ENCODE results near the gene FGF23.
"Not testable (repeated sequence)": the region's sequence is repeated elsewhere in the genome, so short reads cannot be mapped to it uniquely, and the experiment has no call there.

FGF23 gene

GRCh38 chr12:4379405-4379804 is at the start of gene FGF23:
Gene FGF23 (minus strand): TSS chr12:4379712. CDS start chr12:4379582, 130 bp downstream.
- in situ Hi-C loops (cut with MboI; ENCODE audit: low sequenced_read_pairs) = no loop called here

- in situ Hi-C loops (cut with MboI; ENCODE audit: low sequenced_read_pairs) = no loop called here
Measured at GRCh38 chr12:4424422-4424821, 44.9 kb upstream of the FGF23 start.

- in situ Hi-C loops (cut with MboI; ENCODE audit: low sequenced_read_pairs) = no loop called here
Measured at GRCh38 chr12:4423528-4424195, 44.1 kb upstream of the FGF23 start.

- in situ Hi-C loops (cut with MboI; ENCODE audit: low sequenced_read_pairs) = no loop called here
Measured at GRCh38 chr12:4422985-4423384, 43.5 kb upstream of the FGF23 start.

GRCh38 chr12:4421590-4422031 is 42.1 kb upstream of the FGF23 start:
- in situ Hi-C loops (cut with MboI; ENCODE audit: low sequenced_read_pairs) = no loop called here

- in situ Hi-C loops (cut with MboI; ENCODE audit: low sequenced_read_pairs) = no loop called here
Measured at GRCh38 chr12:4420138-4420670, 40.7 kb upstream of the FGF23 start.

- in situ Hi-C loops (cut with MboI; ENCODE audit: low sequenced_read_pairs) = no loop called here
Measured at GRCh38 chr12:4418913-4419312, 39.4 kb upstream of the FGF23 start.

- in situ Hi-C loops (cut with MboI; ENCODE audit: low sequenced_read_pairs) = no loop called here
Measured at GRCh38 chr12:4417936-4418335, 38.4 kb upstream of the FGF23 start.

- in situ Hi-C loops (cut with MboI; ENCODE audit: low sequenced_read_pairs) = no loop called here
Measured at GRCh38 chr12:4417455-4417854, 37.9 kb upstream of the FGF23 start.

GRCh38 chr12:4416276-4416675 is 36.8 kb upstream of the FGF23 start:
- in situ Hi-C loops (cut with MboI; ENCODE audit: low sequenced_read_pairs) = no loop called here

- in situ Hi-C loops (cut with MboI; ENCODE audit: low sequenced_read_pairs) = no loop called here
Measured at GRCh38 chr12:4412465-4412864, 33.0 kb upstream of the FGF23 start.

- in situ Hi-C loops (cut with MboI; ENCODE audit: low sequenced_read_pairs) = no loop called here
Measured at GRCh38 chr12:4412056-4412455, 32.5 kb upstream of the FGF23 start.

- in situ Hi-C loops (cut with MboI; ENCODE audit: low sequenced_read_pairs) = no loop called here
Measured at GRCh38 chr12:4407136-4407535, 27.6 kb upstream of the FGF23 start.

- in situ Hi-C loops (cut with MboI; ENCODE audit: low sequenced_read_pairs) = not testable (repeated sequence)
Measured at GRCh38 chr12:4404877-4405637, 25.5 kb upstream of the FGF23 start.

GRCh38 chr12:4402996-4403395 is 23.5 kb upstream of the FGF23 start:
- in situ Hi-C loops (cut with MboI; ENCODE audit: low sequenced_read_pairs) = no loop called here

GRCh38 chr12:4401117-4401516 is 21.6 kb upstream of the FGF23 start:
- in situ Hi-C loops (cut with MboI; ENCODE audit: low sequenced_read_pairs) = no loop called here

GRCh38 chr12:4395818-4396217 is 16.3 kb upstream of the FGF23 start:
- in situ Hi-C loops (cut with MboI; ENCODE audit: low sequenced_read_pairs) = no loop called here

GRCh38 chr12:4393211-4393610 is 13.7 kb upstream of the FGF23 start:
- in situ Hi-C loops (cut with MboI; ENCODE audit: low sequenced_read_pairs) = no loop called here

- in situ Hi-C loops (cut with MboI; ENCODE audit: low sequenced_read_pairs) = no loop called here
Measured at GRCh38 chr12:4392223-4392742, 12.8 kb upstream of the FGF23 start.

- in situ Hi-C loops (cut with MboI; ENCODE audit: low sequenced_read_pairs) = no loop called here
Measured at GRCh38 chr12:4388662-4389061, 9.2 kb upstream of the FGF23 start.

- in situ Hi-C loops (cut with MboI; ENCODE audit: low sequenced_read_pairs) = no loop called here
Measured at GRCh38 chr12:4388032-4388431, 8.5 kb upstream of the FGF23 start.

- in situ Hi-C loops (cut with MboI; ENCODE audit: low sequenced_read_pairs) = no loop called here
Measured at GRCh38 chr12:4387607-4388006, 8.1 kb upstream of the FGF23 start.

Data from HL-60/S4 treated with phorbol 12-myristate 13-acetate at 8.2 ng/mL for 4 days and 3 days (cell line).